IMR-90 (cell line): ENCODE data around the gene ROCK2. TPM values are rescaled to one million over a fixed set of nuclear protein-coding genes. Genes with fewer than 3 reads are reported as not detected.

Experiments used
- ATAC-seq: fragments of 200-7000 bp; cut with Tn5 transposase; 2 replicates; pipeline ENCODE4 v1.9.1; 2020; ENCODE audit warnings: low read depth, mild to moderate bottlenecking, moderate library complexity
- BruUV-seq: library from RNA; stranded (reverse); fragments of 400-500 nt; replicated peaks from 2 replicates; lab custom pipeline; 2021; lab: Mats Ljungman, UMichigan
- CTCF ChIA-PET: fragments of 300-600 bp; formaldehyde crosslinking; extraction: SDS; loops from one replicate; lab custom pipeline; 2021; ENCODE audit warnings: antibody characterized with exemption; lab: Yijun Ruan, JAX
- POLR2A ChIA-PET: fragments of 300-600 bp; sonication (Branson Sonifier 250); formaldehyde crosslinking; loops from one replicate; lab custom pipeline; 2022; ENCODE audit warnings: antibody characterized with exemption; ENCODE audit not compliant: unreplicated experiment; lab: Charles Lee
- DNase-seq: peaks from one replicate; pipeline ENCODE4 v3.0.0; 2013
- H2AFZ ChIP-seq: replicated peaks from 2 replicates; pipeline ENCODE3; 2013; ENCODE audit warnings: low read length, mild to moderate bottlenecking; ENCODE audit not compliant: poor library complexity
- H2AK5ac ChIP-seq: 2 replicates; pipeline ENCODE4 v1.6.1; 2013; ENCODE audit warnings: low read depth, low read length, inconsistent platforms
- H2AK9ac ChIP-seq: replicated peaks from 2 replicates; pipeline ENCODE3; 2013; ENCODE audit warnings: mild to moderate bottlenecking, low read depth, low read length, moderate library complexity; ENCODE audit not compliant: poor library complexity
- H2BK120ac ChIP-seq: 2 replicates; pipeline ENCODE4 v1.6.1; 2013; ENCODE audit warnings: low read depth, low read length, inconsistent platforms
- H2BK15ac ChIP-seq: 3 replicates; pipeline ENCODE4 v1.6.1; 2013; ENCODE audit warnings: low read depth, low read length, inconsistent platforms
- H2BK20ac ChIP-seq: 2 replicates; pipeline ENCODE4 v1.6.1; 2013; ENCODE audit warnings: low read depth, mild to moderate bottlenecking, inconsistent platforms, low read length, moderate library complexity
- H2BK5ac ChIP-seq: 2 replicates; pipeline ENCODE4 v1.6.1; 2013; ENCODE audit warnings: mild to moderate bottlenecking, low read depth, low read length, inconsistent platforms; ENCODE audit not compliant: poor library complexity, severe bottlenecking
- H3K14ac ChIP-seq: replicated peaks from 2 replicates; pipeline ENCODE4 v1.6.1; 2013; ENCODE audit warnings: low read depth, low read length, inconsistent platforms
- H3K18ac ChIP-seq: 2 replicates; pipeline ENCODE4 v1.6.1; 2013; ENCODE audit warnings: low read depth, low read length, control low read depth
- H3K23ac ChIP-seq: 2 replicates; pipeline ENCODE4 v1.6.1; 2013; ENCODE audit warnings: low read depth, low read length, inconsistent platforms
- H3K27ac ChIP-seq: 2 replicates; pipeline ENCODE4 v1.5.1; 2013; ENCODE audit warnings: mild to moderate bottlenecking, control low read depth, low read length; ENCODE audit not compliant: insufficient read depth
- H3K27me3 ChIP-seq: 2 replicates; pipeline ENCODE4 v1.6.1; 2013; ENCODE audit warnings: low read length; ENCODE audit not compliant: control insufficient read depth, insufficient read depth
- H3K36me3 ChIP-seq: 2 replicates; pipeline ENCODE4 v1.6.1; 2013; ENCODE audit warnings: low read length, mixed read lengths; ENCODE audit not compliant: control insufficient read depth, insufficient read depth
- H3K4ac ChIP-seq: 2 replicates; pipeline ENCODE4 v1.6.1; 2013; ENCODE audit warnings: low read depth, low read length, inconsistent platforms
- H3K4me1 ChIP-seq: 2 replicates; pipeline ENCODE4 v1.6.1; 2013; ENCODE audit warnings: low read length, mixed read lengths; ENCODE audit not compliant: control insufficient read depth, insufficient read depth
- H3K4me2 ChIP-seq: 2 replicates; pipeline ENCODE4 v1.6.1; 2013; ENCODE audit warnings: low read depth, mild to moderate bottlenecking, control low read depth, low read length, moderate library complexity
- H3K4me3 ChIP-seq: 2 replicates; pipeline ENCODE4 v1.5.1; 2013; ENCODE audit warnings: low read depth, mild to moderate bottlenecking, control low read depth, low read length, moderate library complexity; ENCODE audit not compliant: insufficient read depth
- H3K56ac ChIP-seq: 2 replicates; pipeline ENCODE4 v1.6.1; 2013; ENCODE audit warnings: low read length, inconsistent platforms; ENCODE audit not compliant: insufficient read depth; ENCODE audit errors: extremely low read depth
- H3K79me1 ChIP-seq, 2 experiments: 2 replicates each; pipeline ENCODE4 v1.6.1; 2013; ENCODE audit warnings: low read length in 2 of 2, inconsistent platforms in 1 of 2, low read depth in 1 of 2
- H3K9ac ChIP-seq: 2 replicates; pipeline ENCODE4 v1.6.1; 2013; ENCODE audit warnings: low read depth, low read length, control low read depth
- H3K9me1 ChIP-seq: 2 replicates; pipeline ENCODE4 v1.6.1; 2013; ENCODE audit warnings: low read length, inconsistent platforms; ENCODE audit not compliant: insufficient read depth
- H3K9me3 ChIP-seq: 2 replicates; pipeline ENCODE4 v1.6.1; 2013; ENCODE audit warnings: low read length; ENCODE audit not compliant: control insufficient read depth, insufficient read depth
- H4K20me1 ChIP-seq: 2 replicates; pipeline ENCODE4 v1.6.1; 2013; ENCODE audit warnings: low read length, inconsistent platforms; ENCODE audit not compliant: insufficient read depth
- H4K5ac ChIP-seq: 2 replicates; pipeline ENCODE4 v1.6.1; 2013; ENCODE audit warnings: mild to moderate bottlenecking, low read depth, low read length, control low read depth
- H4K8ac ChIP-seq, 2 experiments: 2 replicates each; pipeline ENCODE4 v1.6.1; 2013; ENCODE audit warnings: low read depth in 2 of 2, low read length in 2 of 2, control low read depth in 1 of 2, inconsistent platforms in 1 of 2
- H4K91ac ChIP-seq: 2 replicates; pipeline ENCODE4 v1.6.1; 2013; ENCODE audit warnings: low read depth, low read length, inconsistent platforms; ENCODE audit not compliant: insufficient read depth
- CEBPB ChIP-seq: IDR thresholded peaks from 2 replicates; pipeline ENCODE4 v1.6.1; 2012; ENCODE audit warnings: low read depth, low read length, improper control_type of control experiment
- MXI1 ChIP-seq: IDR thresholded peaks from 2 replicates; pipeline ENCODE4 v1.6.1; 2012; ENCODE audit warnings: low read depth, mild to moderate bottlenecking, low read length, moderate library complexity, borderline replicate concordance
- WGBS, 2 experiments: methylation state at CpG; one replicate each; pipeline versions ENCODE4 v1.1.5 to v1.1.7; 2013; ENCODE audit warnings: missing lambda C conversion rate in 2 of 2; ENCODE audit not compliant: insufficient read length in 1 of 2; ENCODE audit errors: extremely low coverage in 2 of 2; 5-methylcytosine and 5-hydroxymethylcytosine counted together
- dilution Hi-C: fragments of 300-500 bp; cut with HindIII; formaldehyde crosslinking; loops from one replicate; pipeline ENCODE4 v1.14.3; 2018; ENCODE audit warnings: low sequenced_read_pairs; ENCODE audit not compliant: unreplicated experiment
- in situ Hi-C: fragments of 300-500 bp; cut with MboI; formaldehyde crosslinking; loops from 3 replicates; pipeline ENCODE4 v1.14.3; 2019; ENCODE audit warnings: low sequenced_read_pairs, inconsistent platforms, mixed read lengths
- intact Hi-C: fragments of 100-400 bp; cut with micrococcal nuclease; formaldehyde crosslinking; loops from 2 replicates; pipeline ENCODE4 v1.10.0; 2022
- polyA plus RNA-seq, 3 experiments: library from polyadenylated mRNA; depleted of rRNA; stranded (reverse); fragments of >200 nt; gene quantifications; 2 replicates each; pipeline ENCODE4 v1.2.3, GENCODE V29; 2012; ENCODE audit warnings: low replicate concordance in 1 of 3
- total RNA-seq: library from RNA; depleted of rRNA; stranded (reverse); fragments of >200 nt; gene quantifications from 2 replicates; pipeline ENCODE4 v1.2.3, GENCODE V29; 2012

Gene ROCK2
- total and polyA plus RNA-seq, 2 of the 4 experiments (the other 2 are of a cell fraction): 9.0 to 28.3 TPM

DNA sequence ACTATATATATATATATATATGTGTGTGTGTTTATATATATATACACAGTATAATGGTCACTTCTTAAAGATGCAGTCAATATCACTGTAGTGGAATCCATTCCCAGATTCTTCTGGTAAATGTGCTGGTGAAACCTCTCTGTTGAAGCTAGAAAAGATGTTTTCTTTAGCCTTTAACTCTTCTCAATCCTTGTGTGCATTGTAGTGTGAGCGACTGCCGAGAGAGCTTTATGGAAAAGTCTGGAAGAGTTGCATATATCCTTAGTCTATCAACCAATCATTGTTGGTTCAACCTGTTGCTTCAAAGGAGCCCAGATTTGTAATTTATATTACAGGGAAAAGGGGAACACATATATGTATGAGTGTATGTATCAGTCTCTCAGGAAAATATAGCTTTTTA is 161.5 kb downstream of the ROCK2 start:
- no peak overlapping the region for H3K27ac ChIP-seq
- peaks cover 2% of the 10 kb centered on the region; the same call in 1 of the 2 replicates for H3K4me1 ChIP-seq
- no peak overlapping the region for H4K91ac ChIP-seq
- POLR2A ChIA-PET: interaction anchor here (0.8 kb wide), 1 partner anchor 192 kb away, joined by 3 read pairs; no protein-coding TSS in a partner anchor
- dilution Hi-C loops: no loop called here
- no peak overlapping the region for H3K9ac ChIP-seq
- peaks cover 8 to 11% of the 10 kb centered on the region in 2 experiments for H3K79me1 ChIP-seq
- H3K23ac ChIP-seq: no peak overlapping the region
- H3K4ac ChIP-seq: no peak overlapping the region
- H2BK5ac ChIP-seq: no peak overlapping the region
- no peak overlapping the region for H2AK9ac ChIP-seq
- no peak overlapping the region for H3K56ac ChIP-seq
- H3K9me3 ChIP-seq: no peaks in the 10 kb centered on the region
- no peaks in the 10 kb centered on the region; the same call in 1 of the 2 replicates for H3K9me1 ChIP-seq
- no peak overlapping the region for H4K5ac ChIP-seq
- DNase-seq (no peak), ATAC-seq (no peak)
- no peak overlapping the region for H2AFZ ChIP-seq
- no peak for TF ChIP-seq MXI1
- TF ChIP-seq CEBPB: no peak
- H4K8ac ChIP-seq: no peak overlapping the region
- H4K20me1 ChIP-seq: no peaks in the 10 kb centered on the region; the same call in 1 of the 2 replicates
- intact Hi-C loops: no loop called here
- no peak overlapping the region for H2BK120ac ChIP-seq
- no peak overlapping the region for H2BK20ac ChIP-seq
- peaks cover 8% of the 10 kb centered on the region for H3K36me3 ChIP-seq
- H3K14ac ChIP-seq: no peak overlapping the region
- no peak overlapping the region for H2BK15ac ChIP-seq
- no TSS peak for BruUV-seq
- WGBS, 2 experiments: no CpG with 5 or more reads among the region's 2 CpGs
- H3K4me2 ChIP-seq: no peak overlapping the region
- CTCF ChIA-PET: no interaction called here
- no peaks in the 10 kb centered on the region for H3K27me3 ChIP-seq
- no peak overlapping the region for H2AK5ac ChIP-seq
- in situ Hi-C loops: no loop called here
- H3K18ac ChIP-seq: no peak overlapping the region
- no peak overlapping the region for H3K4me3 ChIP-seq
